IMR-90 (cell line): ENCODE measurements around the gene DOK4. TPM values are rescaled to one million over a fixed set of nuclear protein-coding genes. Genes with fewer than 3 reads are reported as not detected.

Experiments used
- ATAC-seq: fragments of 200-7000 bp; cut with Tn5 transposase; 2 replicates; pipeline ENCODE4 v1.9.1; 2020; ENCODE audit warnings: low read depth, mild to moderate bottlenecking, moderate library complexity
- BruUV-seq: library from RNA; stranded (reverse); fragments of 400-500 nt; replicated peaks from 2 replicates; lab custom pipeline; 2021; lab: Mats Ljungman, UMichigan
- CTCF ChIA-PET: fragments of 300-600 bp; formaldehyde crosslinking; extraction: SDS; loops from one replicate; lab custom pipeline; 2021; ENCODE audit warnings: antibody characterized with exemption; lab: Yijun Ruan, JAX
- POLR2A ChIA-PET: fragments of 300-600 bp; sonication (Branson Sonifier 250); formaldehyde crosslinking; loops from one replicate; lab custom pipeline; 2022; ENCODE audit warnings: antibody characterized with exemption; ENCODE audit not compliant: unreplicated experiment; lab: Charles Lee
- DNase-seq: peaks from one replicate; pipeline ENCODE4 v3.0.0; 2013
- H2AFZ ChIP-seq: replicated peaks from 2 replicates; pipeline ENCODE3; 2013; ENCODE audit warnings: low read length, mild to moderate bottlenecking; ENCODE audit not compliant: poor library complexity
- H2AK5ac ChIP-seq: 2 replicates; pipeline ENCODE4 v1.6.1; 2013; ENCODE audit warnings: low read depth, low read length, inconsistent platforms
- H2AK9ac ChIP-seq: replicated peaks from 2 replicates; pipeline ENCODE3; 2013; ENCODE audit warnings: mild to moderate bottlenecking, low read depth, low read length, moderate library complexity; ENCODE audit not compliant: poor library complexity
- H2BK120ac ChIP-seq: 2 replicates; pipeline ENCODE4 v1.6.1; 2013; ENCODE audit warnings: low read depth, low read length, inconsistent platforms
- H2BK15ac ChIP-seq: 3 replicates; pipeline ENCODE4 v1.6.1; 2013; ENCODE audit warnings: low read depth, low read length, inconsistent platforms
- H2BK20ac ChIP-seq: 2 replicates; pipeline ENCODE4 v1.6.1; 2013; ENCODE audit warnings: low read depth, mild to moderate bottlenecking, inconsistent platforms, low read length, moderate library complexity
- H2BK5ac ChIP-seq: 2 replicates; pipeline ENCODE4 v1.6.1; 2013; ENCODE audit warnings: mild to moderate bottlenecking, low read depth, low read length, inconsistent platforms; ENCODE audit not compliant: poor library complexity, severe bottlenecking
- H3K14ac ChIP-seq: replicated peaks from 2 replicates; pipeline ENCODE4 v1.6.1; 2013; ENCODE audit warnings: low read depth, low read length, inconsistent platforms
- H3K18ac ChIP-seq: 2 replicates; pipeline ENCODE4 v1.6.1; 2013; ENCODE audit warnings: low read depth, low read length, control low read depth
- H3K23ac ChIP-seq: 2 replicates; pipeline ENCODE4 v1.6.1; 2013; ENCODE audit warnings: low read depth, low read length, inconsistent platforms
- H3K27ac ChIP-seq: 2 replicates; pipeline ENCODE4 v1.5.1; 2013; ENCODE audit warnings: mild to moderate bottlenecking, control low read depth, low read length; ENCODE audit not compliant: insufficient read depth
- H3K27me3 ChIP-seq: 2 replicates; pipeline ENCODE4 v1.6.1; 2013; ENCODE audit warnings: low read length; ENCODE audit not compliant: control insufficient read depth, insufficient read depth
- H3K36me3 ChIP-seq: 2 replicates; pipeline ENCODE4 v1.6.1; 2013; ENCODE audit warnings: low read length, mixed read lengths; ENCODE audit not compliant: control insufficient read depth, insufficient read depth
- H3K4ac ChIP-seq: 2 replicates; pipeline ENCODE4 v1.6.1; 2013; ENCODE audit warnings: low read depth, low read length, inconsistent platforms
- H3K4me1 ChIP-seq: 2 replicates; pipeline ENCODE4 v1.6.1; 2013; ENCODE audit warnings: low read length, mixed read lengths; ENCODE audit not compliant: control insufficient read depth, insufficient read depth
- H3K4me2 ChIP-seq: 2 replicates; pipeline ENCODE4 v1.6.1; 2013; ENCODE audit warnings: low read depth, mild to moderate bottlenecking, control low read depth, low read length, moderate library complexity
- H3K4me3 ChIP-seq: 2 replicates; pipeline ENCODE4 v1.5.1; 2013; ENCODE audit warnings: low read depth, mild to moderate bottlenecking, control low read depth, low read length, moderate library complexity; ENCODE audit not compliant: insufficient read depth
- H3K56ac ChIP-seq: 2 replicates; pipeline ENCODE4 v1.6.1; 2013; ENCODE audit warnings: low read length, inconsistent platforms; ENCODE audit not compliant: insufficient read depth; ENCODE audit errors: extremely low read depth
- H3K79me1 ChIP-seq, 2 experiments: 2 replicates each; pipeline ENCODE4 v1.6.1; 2013; ENCODE audit warnings: low read length in 2 of 2, inconsistent platforms in 1 of 2, low read depth in 1 of 2
- H3K9ac ChIP-seq: 2 replicates; pipeline ENCODE4 v1.6.1; 2013; ENCODE audit warnings: low read depth, low read length, control low read depth
- H3K9me1 ChIP-seq: 2 replicates; pipeline ENCODE4 v1.6.1; 2013; ENCODE audit warnings: low read length, inconsistent platforms; ENCODE audit not compliant: insufficient read depth
- H3K9me3 ChIP-seq: 2 replicates; pipeline ENCODE4 v1.6.1; 2013; ENCODE audit warnings: low read length; ENCODE audit not compliant: control insufficient read depth, insufficient read depth
- H4K20me1 ChIP-seq: 2 replicates; pipeline ENCODE4 v1.6.1; 2013; ENCODE audit warnings: low read length, inconsistent platforms; ENCODE audit not compliant: insufficient read depth
- H4K5ac ChIP-seq: 2 replicates; pipeline ENCODE4 v1.6.1; 2013; ENCODE audit warnings: mild to moderate bottlenecking, low read depth, low read length, control low read depth
- H4K8ac ChIP-seq, 2 experiments: 2 replicates each; pipeline ENCODE4 v1.6.1; 2013; ENCODE audit warnings: low read depth in 2 of 2, low read length in 2 of 2, control low read depth in 1 of 2, inconsistent platforms in 1 of 2
- H4K91ac ChIP-seq: 2 replicates; pipeline ENCODE4 v1.6.1; 2013; ENCODE audit warnings: low read depth, low read length, inconsistent platforms; ENCODE audit not compliant: insufficient read depth
- BHLHE40 ChIP-seq: fragments of 150-350 bp; IDR thresholded peaks from 2 replicates; pipeline ENCODE4 v1.6.1; 2016; ENCODE audit warnings: mild to moderate bottlenecking, low read depth, low read length
- CEBPB ChIP-seq: IDR thresholded peaks from 2 replicates; pipeline ENCODE4 v1.6.1; 2012; ENCODE audit warnings: low read depth, low read length, improper control_type of control experiment
- CHD1 ChIP-seq: IDR thresholded peaks from 2 replicates; pipeline ENCODE4 v1.6.1; 2012; ENCODE audit warnings: low read depth, low read length, improper control_type of control experiment
- FOS ChIP-seq: fragments of 150-350 bp; IDR thresholded peaks from 2 replicates; pipeline ENCODE4 v1.6.1; 2016; ENCODE audit warnings: low read depth, low read length
- MAZ ChIP-seq: IDR thresholded peaks from 2 replicates; pipeline ENCODE4 v1.6.1; 2012; ENCODE audit warnings: low read depth, mild to moderate bottlenecking, low read length, improper control_type of control experiment, moderate library complexity, borderline replicate concordance
- MXI1 ChIP-seq: IDR thresholded peaks from 2 replicates; pipeline ENCODE4 v1.6.1; 2012; ENCODE audit warnings: low read depth, mild to moderate bottlenecking, low read length, moderate library complexity, borderline replicate concordance
- POLR2A ChIP-seq: IDR thresholded peaks from 2 replicates; pipeline ENCODE4 v1.6.1; 2012; ENCODE audit warnings: mild to moderate bottlenecking, low read depth, low read length
- RAD21 ChIP-seq: IDR thresholded peaks from 2 replicates; pipeline ENCODE4 v1.6.1; 2012; ENCODE audit warnings: low read length, improper control_type of control experiment
- RCOR1 ChIP-seq: IDR thresholded peaks from 2 replicates; pipeline ENCODE4 v1.6.1; 2012; ENCODE audit warnings: mild to moderate bottlenecking, low read length, improper control_type of control experiment; ENCODE audit not compliant: insufficient replicate concordance
- RFX5 ChIP-seq: IDR thresholded peaks from 2 replicates; pipeline ENCODE4 v1.8.0; 2012; ENCODE audit warnings: low read depth, mild to moderate bottlenecking, low read length, moderate library complexity
- SMC3 ChIP-seq: fragments of 150-350 bp; IDR thresholded peaks from 2 replicates; pipeline ENCODE4 v1.6.1; 2016; ENCODE audit warnings: low read depth, mild to moderate bottlenecking, antibody characterized with exemption, low read length, moderate library complexity
- WGBS, 2 experiments: methylation state at CpG; one replicate each; pipeline versions ENCODE4 v1.1.5 to v1.1.7; 2013; ENCODE audit warnings: missing lambda C conversion rate in 2 of 2; ENCODE audit not compliant: insufficient read length in 1 of 2; ENCODE audit errors: extremely low coverage in 2 of 2; 5-methylcytosine and 5-hydroxymethylcytosine counted together
- dilution Hi-C: fragments of 300-500 bp; cut with HindIII; formaldehyde crosslinking; loops from one replicate; pipeline ENCODE4 v1.14.3; 2018; ENCODE audit warnings: low sequenced_read_pairs; ENCODE audit not compliant: unreplicated experiment
- in situ Hi-C: fragments of 300-500 bp; cut with MboI; formaldehyde crosslinking; loops from 3 replicates; pipeline ENCODE4 v1.14.3; 2019; ENCODE audit warnings: low sequenced_read_pairs, inconsistent platforms, mixed read lengths
- intact Hi-C: fragments of 100-400 bp; cut with micrococcal nuclease; formaldehyde crosslinking; loops from 2 replicates; pipeline ENCODE4 v1.10.0; 2022
- polyA plus RNA-seq, 3 experiments: library from polyadenylated mRNA; depleted of rRNA; stranded (reverse); fragments of >200 nt; gene quantifications; 2 replicates each; pipeline ENCODE4 v1.2.3, GENCODE V29; 2012; ENCODE audit warnings: low replicate concordance in 1 of 3
- total RNA-seq: library from RNA; depleted of rRNA; stranded (reverse); fragments of >200 nt; gene quantifications from 2 replicates; pipeline ENCODE4 v1.2.3, GENCODE V29; 2012
- TF ChIP-seq, protein P1 (sequence below): conservative IDR thresholded peaks from 2 replicates; pipeline ENCODE4 v1.5.1; 2012; ENCODE audit warnings: mild to moderate bottlenecking, low read depth, low read length, improper control_type of control experiment
- TF ChIP-seq, protein P2 (sequence below): fragments of 150-350 bp; IDR thresholded peaks from 2 replicates; pipeline ENCODE4 v1.6.1; 2016; ENCODE audit warnings: low read depth, mild to moderate bottlenecking, low read length, moderate library complexity, borderline replicate concordance
- TF ChIP-seq, protein P3 (sequence below): fragments of 150-350 bp; IDR thresholded peaks from 2 replicates; pipeline ENCODE4 v1.6.1; 2017; ENCODE audit warnings: mild to moderate bottlenecking, antibody characterized with exemption, low read length, low read depth

DOK4 gene
- total and polyA plus RNA-seq, 2 of the 4 experiments (the other 2 are of a cell fraction), result 22.0 to 25.9 TPM

DNA sequence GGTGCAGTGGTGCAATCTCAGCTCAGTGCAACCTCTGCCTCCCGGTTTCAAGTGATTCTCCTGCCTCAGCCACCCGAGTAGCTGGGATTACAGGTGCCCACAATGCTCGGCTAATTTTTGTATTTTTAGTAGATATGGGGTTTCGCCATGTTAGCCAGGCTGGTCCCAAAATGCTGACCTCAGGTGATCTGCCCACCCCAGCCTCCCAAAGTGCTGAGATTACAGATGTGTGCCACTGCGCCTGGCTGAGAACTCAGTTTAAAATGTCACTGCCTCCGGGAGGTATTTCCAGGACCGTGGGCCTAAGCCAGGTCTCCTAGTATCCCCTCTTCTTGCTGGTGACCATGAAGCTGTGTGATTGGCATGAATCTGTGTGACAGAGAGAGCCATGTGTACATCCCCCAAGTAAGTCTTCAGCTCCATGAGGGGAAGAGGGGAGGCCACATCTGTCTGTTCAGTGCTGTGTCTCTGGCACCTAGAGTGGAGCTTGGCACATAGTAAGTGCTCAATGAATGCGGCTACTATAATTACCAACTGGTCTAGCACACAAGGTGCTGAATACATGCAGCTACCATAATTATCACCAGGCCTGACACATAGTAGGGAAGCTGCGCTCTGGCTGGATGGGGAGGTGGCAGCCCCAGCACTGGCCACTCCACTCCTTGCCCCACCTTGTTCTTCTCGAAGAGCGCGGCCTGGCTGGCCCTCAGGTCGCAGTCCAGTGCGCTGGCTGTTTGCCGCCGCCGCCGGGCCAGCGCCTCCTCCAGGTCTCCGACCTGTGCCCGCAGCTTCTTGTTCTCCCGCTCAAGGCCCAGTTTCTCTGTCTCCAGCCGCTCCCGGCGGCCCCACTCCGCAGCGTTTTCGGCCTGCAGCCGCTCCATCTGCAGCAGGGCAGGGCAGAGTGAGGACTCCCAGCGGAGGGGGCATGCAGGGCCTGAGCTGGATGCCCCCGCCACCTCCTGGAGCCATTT, 31.4 kb upstream of the DOK4 start:
- Histone ChIP-seq H3K9ac (no peak overlapping the region), H3K27me3 (no peaks in the 10 kb centered on the region), H4K5ac (no peak overlapping the region), H2AK9ac (no peak overlapping the region), H3K56ac (no peak overlapping the region), H3K4me2 (no peak overlapping the region), H2BK120ac (no peak overlapping the region), H3K4ac (no peak overlapping the region), H3K27ac (no peak overlapping the region), H3K79me1 (no peaks in the 10 kb centered on the region), H3K4me3 (no peak overlapping the region), H2BK5ac (no peak overlapping the region), H3K14ac (no peak overlapping the region), H4K8ac (no peak overlapping the region), H3K18ac (no peak overlapping the region), H3K9me3 (no peaks in the 10 kb centered on the region), H3K23ac (no peak overlapping the region), H4K91ac (no peak overlapping the region), H2BK15ac (no peak overlapping the region), H3K36me3 (peaks cover 20% of the 10 kb centered on the region), H3K9me1 (peaks cover 6% of the 10 kb centered on the region; the same call in 1 of the 2 replicates), H2AFZ (no peak overlapping the region), H4K20me1 (no peaks in the 10 kb centered on the region), H3K4me1 (no peaks in the 10 kb centered on the region; the same call in 1 of the 2 replicates), H2BK20ac (no peak overlapping the region), H2AK5ac (no peak overlapping the region)
- ATAC-seq (no peak), DNase-seq (no peak)
- in situ Hi-C loops, result no loop called here
- dilution Hi-C loops, result no loop called here
- no TSS peak for BruUV-seq
- intact Hi-C loops, result loop anchor here (2.0 kb wide), 1 partner anchor 99 kb away; no protein-coding TSS in a partner anchor
- 98% methylated on average over 11 of the region's 31 CpGs; no CpG with 5 or more reads in 1 of the 2 experiments for WGBS, 2 experiments
- ChIA-PET CTCF (no interaction called here), POLR2A (no interaction called here)
- TF ChIP-seq SMC3 (no peak), MXI1 (no peak), RAD21 (no peak), BHLHE40 (no peak), RFX5 (no peak), RCOR1 (no peak), CEBPB (no peak), MAZ (no peak), CHD1 (no peak), FOS (no peak), POLR2A (no peak)
- TF ChIP-seq, protein P1, sequence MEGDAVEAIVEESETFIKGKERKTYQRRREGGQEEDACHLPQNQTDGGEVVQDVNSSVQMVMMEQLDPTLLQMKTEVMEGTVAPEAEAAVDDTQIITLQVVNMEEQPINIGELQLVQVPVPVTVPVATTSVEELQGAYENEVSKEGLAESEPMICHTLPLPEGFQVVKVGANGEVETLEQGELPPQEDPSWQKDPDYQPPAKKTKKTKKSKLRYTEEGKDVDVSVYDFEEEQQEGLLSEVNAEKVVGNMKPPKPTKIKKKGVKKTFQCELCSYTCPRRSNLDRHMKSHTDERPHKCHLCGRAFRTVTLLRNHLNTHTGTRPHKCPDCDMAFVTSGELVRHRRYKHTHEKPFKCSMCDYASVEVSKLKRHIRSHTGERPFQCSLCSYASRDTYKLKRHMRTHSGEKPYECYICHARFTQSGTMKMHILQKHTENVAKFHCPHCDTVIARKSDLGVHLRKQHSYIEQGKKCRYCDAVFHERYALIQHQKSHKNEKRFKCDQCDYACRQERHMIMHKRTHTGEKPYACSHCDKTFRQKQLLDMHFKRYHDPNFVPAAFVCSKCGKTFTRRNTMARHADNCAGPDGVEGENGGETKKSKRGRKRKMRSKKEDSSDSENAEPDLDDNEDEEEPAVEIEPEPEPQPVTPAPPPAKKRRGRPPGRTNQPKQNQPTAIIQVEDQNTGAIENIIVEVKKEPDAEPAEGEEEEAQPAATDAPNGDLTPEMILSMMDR, result no peak
- TF ChIP-seq, protein P2, sequence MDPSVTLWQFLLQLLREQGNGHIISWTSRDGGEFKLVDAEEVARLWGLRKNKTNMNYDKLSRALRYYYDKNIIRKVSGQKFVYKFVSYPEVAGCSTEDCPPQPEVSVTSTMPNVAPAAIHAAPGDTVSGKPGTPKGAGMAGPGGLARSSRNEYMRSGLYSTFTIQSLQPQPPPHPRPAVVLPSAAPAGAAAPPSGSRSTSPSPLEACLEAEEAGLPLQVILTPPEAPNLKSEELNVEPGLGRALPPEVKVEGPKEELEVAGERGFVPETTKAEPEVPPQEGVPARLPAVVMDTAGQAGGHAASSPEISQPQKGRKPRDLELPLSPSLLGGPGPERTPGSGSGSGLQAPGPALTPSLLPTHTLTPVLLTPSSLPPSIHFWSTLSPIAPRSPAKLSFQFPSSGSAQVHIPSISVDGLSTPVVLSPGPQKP, result no peak
- TF ChIP-seq, protein P3, sequence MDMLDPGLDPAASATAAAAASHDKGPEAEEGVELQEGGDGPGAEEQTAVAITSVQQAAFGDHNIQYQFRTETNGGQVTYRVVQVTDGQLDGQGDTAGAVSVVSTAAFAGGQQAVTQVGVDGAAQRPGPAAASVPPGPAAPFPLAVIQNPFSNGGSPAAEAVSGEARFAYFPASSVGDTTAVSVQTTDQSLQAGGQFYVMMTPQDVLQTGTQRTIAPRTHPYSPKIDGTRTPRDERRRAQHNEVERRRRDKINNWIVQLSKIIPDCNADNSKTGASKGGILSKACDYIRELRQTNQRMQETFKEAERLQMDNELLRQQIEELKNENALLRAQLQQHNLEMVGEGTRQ, result no peak
